ENCODE results near the gene VMP1. TPM values are rescaled to one million over a fixed set of nuclear protein-coding genes. Genes with fewer than 3 reads are reported as not detected.

Gene VMP1
- total and polyA plus RNA-seq, 2 of the 13 experiments (the other 11 are each of a cell fraction or from before 2014, with no cell fraction given), result 186 to 271 TPM

GRCh38 chr17:59698143-59698542, 9.3 kb upstream of the VMP1 start:
- H3K4me2 ChIP-seq (ENCODE audit: low read depth, low read length), result no peak overlapping the region
- no TSS peak for BruUV-seq (replicated peaks)

GRCh38 chr17:59699218-59699617, 8.2 kb upstream of the VMP1 start:
- Histone ChIP-seq H2AFZ (ENCODE audit: low read length) (no peak overlapping the region), H3K79me2 (ENCODE audit: insufficient read depth, low read length) (peaks cover 80% of the 10 kb centered on the region), H3K9ac (ENCODE audit: insufficient read depth, low read depth, low read length) (no peak overlapping the region), H3K9me3 (ENCODE audit: low read length) (no peaks in the 10 kb centered on the region), H3K27ac (ENCODE audit: extremely low read length, insufficient read depth, low read length) (no peak overlapping the region), H3K4me1 (ENCODE audit: insufficient read depth, low read length) (peaks cover 76% of the 10 kb centered on the region), H3K4me3 (replicated peaks in 1 of 3; ENCODE audit: insufficient read depth in 1 of 3, low read depth in 2 of 3, low read length in 3 of 3) (no peak overlapping the region), H3K27me3 (ENCODE audit: control insufficient read depth in 1 of 2, insufficient read depth in 2 of 2, low read length in 2 of 2) (no peaks in the 10 kb centered on the region), H3K36me3 (replicated peaks in 1 of 2; ENCODE audit: control insufficient read depth in 1 of 2, insufficient read depth in 2 of 2, low read length in 2 of 2) (peaks cover 25 to 69% of the 10 kb centered on the region in 2 experiments), H4K20me1 (ENCODE audit: insufficient read depth, low read length) (peaks cover 74% of the 10 kb centered on the region), H3K4me2 (ENCODE audit: low read depth, low read length) (no peak overlapping the region)
- in situ Hi-C loops (cut with HindIII; ENCODE audit: extremely low pct_ligation_motif_present, low pct_unique_long_range_greater_than_20kb) (no loop called here), intact Hi-C loops (cut with micrococcal nuclease; ENCODE audit: unreplicated experiment) (no loop called here)
- ChIA-PET POLR2A (interaction anchor here (1.2 kb wide), 1 partner anchor 8 kb away, joined by 6 read pairs; the partner anchor contains the start of genes PTRH2 and VMP1), CTCF (ENCODE audit: low intra/inter-chr PET ratio, low total read pairs) (no interaction called here)
- BruUV-seq (replicated peaks), result no TSS peak
- 98% methylated on average over 7 of the region's 7 CpGs for WGBS (ENCODE audit: low lambda C conversion rate)
- no peak for TF ChIP-seq ZNF674 (CRISPR knock-in tag; IDR thresholded peaks at IDR 0.05; ENCODE audit: low read depth)
- TF ChIP-seq ATRX (CRISPR knock-in tag; IDR thresholded peaks at IDR 0.05; ENCODE audit: borderline replicate concordance), result no peak
- no peak for TF ChIP-seq CCDC6 (CRISPR knock-in tag; IDR thresholded peaks at IDR 0.05)
- no peak for TF ChIP-seq ZNF282 (IDR thresholded peaks at IDR 0.05; ENCODE audit: partially characterized antibody)
- no peak for TF ChIP-seq SIX4 (CRISPR knock-in tag; IDR thresholded peaks at IDR 0.05)
- TF ChIP-seq ZNF343 (CRISPR knock-in tag; IDR thresholded peaks at IDR 0.05), result no peak
- TF ChIP-seq AGO1 (IDR thresholded peaks at IDR 0.05; ENCODE audit: low read depth, low read length, poor library complexity, severe bottlenecking), result no peak
- TF ChIP-seq AGO2 (optimal IDR thresholded peaks at IDR 0.05; ENCODE audit: low read depth, low read length), result peak; percentile 13
- ATAC-seq (no peak), FAIRE-seq (no peak), DNase-seq (ENCODE audit: low spot score) (no peak)

More at GRCh38 chr17:59698143-59698542, 9.3 kb upstream of the VMP1 start:
- no peak for DNase-seq (ENCODE audit: low spot score)
- Histone ChIP-seq H3K4me3 (replicated peaks in 1 of 3; ENCODE audit: insufficient read depth in 1 of 3, low read depth in 2 of 3, low read length in 3 of 3) (no peak overlapping the region), H4K20me1 (ENCODE audit: insufficient read depth, low read length) (peaks cover 68% of the 10 kb centered on the region), H3K36me3 (replicated peaks in 1 of 2; ENCODE audit: control insufficient read depth in 1 of 2, insufficient read depth in 2 of 2, low read length in 2 of 2) (peaks cover 31 to 75% of the 10 kb centered on the region in 2 experiments), H3K4me1 (ENCODE audit: insufficient read depth, low read length) (peaks cover 73% of the 10 kb centered on the region), H2AFZ (ENCODE audit: low read length) (no peak overlapping the region), H3K9ac (ENCODE audit: insufficient read depth, low read depth, low read length) (no peak overlapping the region), H3K79me2 (ENCODE audit: insufficient read depth, low read length) (peaks cover 71% of the 10 kb centered on the region), H3K27me3 (ENCODE audit: control insufficient read depth in 1 of 2, insufficient read depth in 2 of 2, low read length in 2 of 2) (no peaks in the 10 kb centered on the region), H3K27ac (ENCODE audit: extremely low read length, insufficient read depth, low read length) (no peak overlapping the region), H3K9me3 (ENCODE audit: low read length) (no peaks in the 10 kb centered on the region)
- FAIRE-seq, result no peak
- CTCF ChIA-PET (ENCODE audit: low intra/inter-chr PET ratio, low total read pairs), result no interaction called here
- no peak for ATAC-seq
- in situ Hi-C loops (cut with HindIII; ENCODE audit: extremely low pct_ligation_motif_present, low pct_unique_long_range_greater_than_20kb) (no loop called here), intact Hi-C loops (cut with micrococcal nuclease; ENCODE audit: unreplicated experiment) (no loop called here)
- WGBS (ENCODE audit: low lambda C conversion rate), result 96% methylated on average over 4 of the region's 4 CpGs
- POLR2A ChIA-PET, result no interaction called here
- TF ChIP-seq POLR2AphosphoS5 (IDR thresholded peaks at IDR 0.05; ENCODE audit: low read depth, low read length), result 0 out of 2 replicates have a peak, but pooled peaks have one; percentile 25
- TF ChIP-seq POLR2G (IDR thresholded peaks at IDR 0.05; ENCODE audit: low read depth, low read length), result peak; percentile 3; the same call in 1 of the 2 replicates
- no peak for TF ChIP-seq MAFK (conservative IDR thresholded peaks at IDR 0.05 in 1 of 2, IDR thresholded peaks at IDR 0.05 in 1 of 2; ENCODE audit: low read length in 2 of 2)
